ENCODE measurements around the gene LACTB. TPM values are rescaled to one million over a fixed set of nuclear protein-coding genes. Genes with fewer than 3 reads are reported as not detected.

Gene LACTB
- total and polyA plus RNA-seq, 2 experiments from 2014 or later: 26.5 to 31.0 TPM

DNA sequence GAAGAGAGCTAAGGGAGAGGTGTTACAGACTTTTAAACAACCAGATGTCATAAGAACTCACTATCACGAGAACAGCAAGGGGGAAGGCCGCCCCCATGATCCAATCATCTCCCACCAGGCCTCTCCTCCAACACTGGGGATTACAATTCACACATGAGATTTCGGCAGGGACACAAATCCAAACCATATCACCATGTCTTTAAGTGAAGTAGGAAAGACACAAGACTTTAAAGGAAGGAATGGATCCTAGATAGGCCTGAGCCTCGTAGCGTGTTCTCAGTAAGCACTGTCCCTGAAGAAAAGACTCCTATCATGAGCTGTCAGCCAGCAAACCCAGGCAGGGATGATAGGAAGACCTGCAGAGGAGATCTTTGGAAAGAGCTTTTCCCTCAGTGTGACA, 50.7 kb downstream of the LACTB start:
- no peaks in the 10 kb centered on the region for H3K27me3 ChIP-seq
- H3K9me2 ChIP-seq (replicated peaks; ENCODE audit: insufficient read depth): no peaks in the 10 kb centered on the region
- no peak overlapping the region for H2AFZ ChIP-seq
- H3K4me1 ChIP-seq (ENCODE audit: insufficient read depth): no peaks in the 10 kb centered on the region
- no peak overlapping the region for H3K4me2 ChIP-seq
- TF ChIP-seq, protein P1, sequence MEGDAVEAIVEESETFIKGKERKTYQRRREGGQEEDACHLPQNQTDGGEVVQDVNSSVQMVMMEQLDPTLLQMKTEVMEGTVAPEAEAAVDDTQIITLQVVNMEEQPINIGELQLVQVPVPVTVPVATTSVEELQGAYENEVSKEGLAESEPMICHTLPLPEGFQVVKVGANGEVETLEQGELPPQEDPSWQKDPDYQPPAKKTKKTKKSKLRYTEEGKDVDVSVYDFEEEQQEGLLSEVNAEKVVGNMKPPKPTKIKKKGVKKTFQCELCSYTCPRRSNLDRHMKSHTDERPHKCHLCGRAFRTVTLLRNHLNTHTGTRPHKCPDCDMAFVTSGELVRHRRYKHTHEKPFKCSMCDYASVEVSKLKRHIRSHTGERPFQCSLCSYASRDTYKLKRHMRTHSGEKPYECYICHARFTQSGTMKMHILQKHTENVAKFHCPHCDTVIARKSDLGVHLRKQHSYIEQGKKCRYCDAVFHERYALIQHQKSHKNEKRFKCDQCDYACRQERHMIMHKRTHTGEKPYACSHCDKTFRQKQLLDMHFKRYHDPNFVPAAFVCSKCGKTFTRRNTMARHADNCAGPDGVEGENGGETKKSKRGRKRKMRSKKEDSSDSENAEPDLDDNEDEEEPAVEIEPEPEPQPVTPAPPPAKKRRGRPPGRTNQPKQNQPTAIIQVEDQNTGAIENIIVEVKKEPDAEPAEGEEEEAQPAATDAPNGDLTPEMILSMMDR (IDR thresholded peaks at IDR 0.05; ENCODE audit: poor library complexity): no peak
- no peak for TF ChIP-seq EZH2phosphoT487 (IDR thresholded peaks at IDR 0.05; ENCODE audit: low read depth, severe bottlenecking, unreplicated experiment)
- TF ChIP-seq EZH2 (IDR thresholded peaks at IDR 0.05; ENCODE audit: borderline replicate concordance): no peak
- no peak for DNase-seq (ENCODE audit: low spot score)
- no peaks in the 10 kb centered on the region for H3K36me3 ChIP-seq (replicated peaks; ENCODE audit: insufficient read depth, low read depth)
- H3K9me3 ChIP-seq (ENCODE audit: low read depth): no peaks in the 10 kb centered on the region
- no peaks in the 10 kb centered on the region for H3K79me2 ChIP-seq
- H3K27ac ChIP-seq: no peak overlapping the region
- WGBS (ENCODE audit: low lambda C conversion rate, missing lambda C conversion rate): 81% methylated on average over 5 of the region's 5 CpGs
- no peaks in the 10 kb centered on the region for H4K20me1 ChIP-seq (ENCODE audit: insufficient read depth, poor library complexity, severe bottlenecking)
- H3K4me3 ChIP-seq: no peak overlapping the region

DNA sequence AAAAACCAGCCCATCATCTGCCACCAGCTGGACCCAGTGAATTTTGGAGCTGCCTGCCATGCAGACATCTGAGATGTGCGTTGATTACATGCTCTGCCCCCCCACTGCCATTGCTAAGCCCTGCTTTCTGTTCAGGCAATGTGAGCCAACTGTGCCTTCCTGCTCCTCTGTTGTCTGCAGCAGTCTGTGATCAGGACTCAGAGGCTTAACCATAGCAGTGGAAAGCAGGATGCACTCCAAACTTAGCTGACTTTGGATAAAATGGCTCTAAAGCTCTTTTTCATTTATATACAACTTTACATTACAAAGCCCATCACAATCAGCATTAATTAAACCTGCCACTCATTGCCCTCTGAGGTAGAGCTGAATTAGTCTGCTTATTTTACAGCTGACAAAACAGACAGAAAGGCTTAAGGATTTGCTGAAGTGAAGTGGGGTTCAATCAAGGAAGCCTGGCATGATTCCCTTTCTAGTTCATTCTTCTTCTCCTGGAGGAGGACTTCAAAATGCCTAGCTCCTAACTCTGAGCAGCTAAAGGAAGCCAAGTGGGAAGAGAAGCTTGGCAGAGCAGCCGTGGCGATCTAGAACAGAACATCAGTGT, 51.3 kb downstream of the LACTB start:
- no peak overlapping the region for H2AFZ ChIP-seq
- TF ChIP-seq EZH2phosphoT487 (IDR thresholded peaks at IDR 0.05; ENCODE audit: low read depth, severe bottlenecking, unreplicated experiment) (no peak), EZH2 (IDR thresholded peaks at IDR 0.05; ENCODE audit: borderline replicate concordance) (no peak)
- TF ChIP-seq, protein P1 (IDR thresholded peaks at IDR 0.05; ENCODE audit: poor library complexity): no peak
- no peaks in the 10 kb centered on the region for H3K36me3 ChIP-seq (replicated peaks; ENCODE audit: insufficient read depth, low read depth)
- peak; percentile 14 for DNase-seq (ENCODE audit: low spot score)
- H3K27me3 ChIP-seq: no peaks in the 10 kb centered on the region
- H3K27ac ChIP-seq: no peak overlapping the region
- H3K4me3 ChIP-seq: no peak overlapping the region
- H3K79me2 ChIP-seq: no peaks in the 10 kb centered on the region
- H3K9me2 ChIP-seq (replicated peaks; ENCODE audit: insufficient read depth): no peaks in the 10 kb centered on the region
- H3K4me2 ChIP-seq: no peak overlapping the region
- H3K9me3 ChIP-seq (ENCODE audit: low read depth): no peaks in the 10 kb centered on the region
- WGBS (ENCODE audit: low lambda C conversion rate, missing lambda C conversion rate): 68% methylated on average over 3 of the region's 3 CpGs
- H4K20me1 ChIP-seq (ENCODE audit: insufficient read depth, poor library complexity, severe bottlenecking): no peaks in the 10 kb centered on the region
- peaks cover 5% of the 10 kb centered on the region for H3K4me1 ChIP-seq (ENCODE audit: insufficient read depth)

DNA sequence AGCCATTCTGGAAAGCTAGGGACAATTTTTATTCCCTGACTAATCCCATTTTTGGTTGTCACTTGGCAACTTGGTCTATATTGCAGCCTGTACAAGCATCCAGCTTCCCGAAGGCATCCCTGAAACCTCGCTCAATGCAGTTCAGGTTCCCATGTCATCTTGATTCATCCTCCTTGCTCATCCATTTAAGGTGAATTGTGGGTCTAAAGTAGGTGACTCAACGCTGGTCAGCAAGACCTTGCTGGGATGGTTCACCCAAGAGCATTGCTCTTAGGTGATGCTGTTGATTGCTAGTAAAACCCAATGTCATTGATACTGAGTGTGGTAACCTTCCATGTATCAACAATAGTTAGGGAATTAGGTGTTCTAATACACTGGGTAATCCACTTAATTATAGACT, 54.6 kb downstream of the LACTB start:
- WGBS (ENCODE audit: low lambda C conversion rate, missing lambda C conversion rate): 96% methylated on average over 3 of the region's 3 CpGs
- no peak overlapping the region for H3K4me2 ChIP-seq
- no peak for DNase-seq (ENCODE audit: low spot score)
- no peaks in the 10 kb centered on the region for H3K79me2 ChIP-seq
- no peak overlapping the region for H3K4me3 ChIP-seq
- H3K9me2 ChIP-seq (replicated peaks; ENCODE audit: insufficient read depth): no peaks in the 10 kb centered on the region
- H4K20me1 ChIP-seq (ENCODE audit: insufficient read depth, poor library complexity, severe bottlenecking): no peaks in the 10 kb centered on the region
- H2AFZ ChIP-seq: no peak overlapping the region
- no peak overlapping the region for H3K27ac ChIP-seq
- H3K36me3 ChIP-seq (replicated peaks; ENCODE audit: insufficient read depth, low read depth): no peaks in the 10 kb centered on the region
- H3K27me3 ChIP-seq: no peaks in the 10 kb centered on the region
- no peak for TF ChIP-seq EZH2 (IDR thresholded peaks at IDR 0.05; ENCODE audit: borderline replicate concordance)
- TF ChIP-seq, protein P1 (IDR thresholded peaks at IDR 0.05; ENCODE audit: poor library complexity): no peak
- TF ChIP-seq EZH2phosphoT487 (IDR thresholded peaks at IDR 0.05; ENCODE audit: low read depth, severe bottlenecking, unreplicated experiment): no peak
- no peaks in the 10 kb centered on the region for H3K9me3 ChIP-seq (ENCODE audit: low read depth)
- H3K4me1 ChIP-seq (ENCODE audit: insufficient read depth): peaks cover 10% of the 10 kb centered on the region
